Activated CD8-positive, alpha-beta memory T cell treated with anti-CD3 and anti-CD28 coated beads, Interleukin-2, amount 50 U/mL, for 48 hours (primary cell): Measurements from ENCODE around the gene GAS7.

Experiments
- DNase-seq: peaks from one replicate; pipeline ENCODE4 v3.0.0-alpha.2; 2020

Gene GAS7

GRCh38 chr17:10198509-10199249 is at the start of gene GAS7:
Gene GAS7, minus strand, starts transcription at chr17:10198606.
- peak; percentile 64 for DNase-seq

GRCh38 chr17:10247810-10248209 is 49.4 kb upstream of the GAS7 start:
- DNase-seq = no peak

GRCh38 chr17:10243883-10244844 is 45.8 kb upstream of the GAS7 start:
- DNase-seq = no peak

DNA sequence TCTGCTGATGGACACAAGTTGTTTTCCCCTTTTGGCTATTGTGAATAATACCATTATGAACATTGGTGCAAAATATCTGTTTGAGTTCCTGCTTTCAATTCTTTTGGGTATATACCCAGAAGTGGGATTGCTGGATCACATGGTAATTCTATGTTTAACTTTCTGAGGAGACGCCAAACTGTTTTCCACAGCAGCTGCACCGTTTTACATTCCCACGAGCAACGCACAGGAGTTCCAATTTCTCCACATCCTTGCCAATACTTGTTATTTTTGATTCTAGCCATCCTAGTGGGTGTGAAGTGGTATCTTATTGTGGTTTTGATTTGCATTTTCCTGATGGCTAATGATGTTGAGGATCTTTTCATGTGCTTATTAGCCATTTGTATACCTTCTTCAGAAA is 43.4 kb upstream of the GAS7 start:
- no peak for DNase-seq

DNA sequence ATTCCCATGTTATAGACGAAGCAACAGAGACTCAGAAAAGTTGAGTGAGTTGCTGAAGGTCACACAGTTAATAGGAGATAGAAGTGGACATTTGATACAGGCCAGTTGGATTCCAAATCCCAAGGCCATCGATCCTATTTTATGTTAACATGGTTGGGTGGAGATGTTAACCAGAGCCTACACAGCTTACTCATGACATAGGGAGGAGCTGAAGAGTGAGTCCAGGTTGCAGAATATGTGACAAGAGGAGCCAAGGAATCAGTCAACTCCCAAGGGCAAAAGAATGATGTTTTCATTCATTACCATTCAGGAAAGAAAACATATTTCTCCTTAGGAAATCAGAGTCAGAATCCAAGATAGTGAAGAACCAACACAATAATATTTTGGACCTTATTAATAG is 40.3 kb upstream of the GAS7 start:
- DNase-seq = no peak

DNA sequence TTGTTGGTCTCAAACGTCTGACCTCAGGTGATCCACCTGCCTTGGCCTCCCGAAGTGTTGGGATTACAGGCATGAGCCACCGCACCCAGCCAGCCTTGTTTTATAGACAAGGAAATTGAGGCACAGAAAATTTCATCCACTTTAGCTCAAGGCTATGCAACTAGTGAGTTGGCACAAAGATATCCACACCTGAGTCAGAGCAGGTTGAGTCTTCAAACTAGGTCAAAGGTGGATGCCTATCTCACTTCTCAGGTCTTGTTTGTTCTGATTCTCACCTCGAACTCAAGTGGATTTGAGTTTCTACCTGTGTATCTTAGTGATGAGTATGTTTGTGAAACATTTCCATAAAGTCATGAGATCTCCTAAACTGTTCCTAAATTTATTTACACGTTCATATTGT is 35.6 kb upstream of the GAS7 start:
- DNase-seq = no peak

- no peak for DNase-seq
These were observed 34.8 kb upstream of the GAS7 start for GRCh38 chr17:10233161-10233560.

GRCh38 chr17:10229181-10229580 is 30.8 kb upstream of the GAS7 start:
- no peak for DNase-seq

- DNase-seq = peak; percentile 85
These were observed 28.7 kb upstream of the GAS7 start for GRCh38 chr17:10226930-10227695.

DNA sequence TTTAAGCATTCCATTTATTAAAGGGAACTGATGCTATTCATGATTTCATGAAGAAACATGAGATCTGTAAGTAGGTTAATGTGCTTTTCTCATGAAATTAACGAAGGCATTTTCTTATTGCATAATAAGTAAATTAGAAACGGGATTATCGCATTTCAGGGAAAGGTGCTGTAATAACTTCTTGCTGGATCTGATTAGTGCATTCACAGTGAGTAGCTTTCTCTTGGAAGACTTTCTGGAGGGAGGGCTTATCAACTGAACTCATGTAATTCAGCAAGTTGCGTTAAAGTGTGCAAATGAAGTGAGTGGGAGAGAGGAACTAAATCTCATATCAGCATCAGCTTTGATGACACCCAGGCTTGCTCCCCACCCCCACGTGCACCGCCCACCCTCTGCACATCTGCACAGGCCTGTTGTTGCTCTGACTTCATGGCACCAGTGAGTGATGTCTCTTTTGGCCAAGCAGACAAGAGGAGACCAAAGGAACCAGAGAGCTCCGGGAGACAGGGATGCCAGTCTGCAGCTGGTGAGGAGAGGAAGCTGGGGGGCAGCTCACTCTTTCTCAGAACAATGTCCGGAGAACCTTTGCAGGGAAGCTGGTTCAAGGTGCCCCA is 26.3 kb upstream of the GAS7 start:
- no peak for DNase-seq

GRCh38 chr17:10219193-10219592 is 20.8 kb upstream of the GAS7 start:
- no peak for DNase-seq

GRCh38 chr17:10217916-10218315 is 19.5 kb upstream of the GAS7 start:
- no peak for DNase-seq

DNA sequence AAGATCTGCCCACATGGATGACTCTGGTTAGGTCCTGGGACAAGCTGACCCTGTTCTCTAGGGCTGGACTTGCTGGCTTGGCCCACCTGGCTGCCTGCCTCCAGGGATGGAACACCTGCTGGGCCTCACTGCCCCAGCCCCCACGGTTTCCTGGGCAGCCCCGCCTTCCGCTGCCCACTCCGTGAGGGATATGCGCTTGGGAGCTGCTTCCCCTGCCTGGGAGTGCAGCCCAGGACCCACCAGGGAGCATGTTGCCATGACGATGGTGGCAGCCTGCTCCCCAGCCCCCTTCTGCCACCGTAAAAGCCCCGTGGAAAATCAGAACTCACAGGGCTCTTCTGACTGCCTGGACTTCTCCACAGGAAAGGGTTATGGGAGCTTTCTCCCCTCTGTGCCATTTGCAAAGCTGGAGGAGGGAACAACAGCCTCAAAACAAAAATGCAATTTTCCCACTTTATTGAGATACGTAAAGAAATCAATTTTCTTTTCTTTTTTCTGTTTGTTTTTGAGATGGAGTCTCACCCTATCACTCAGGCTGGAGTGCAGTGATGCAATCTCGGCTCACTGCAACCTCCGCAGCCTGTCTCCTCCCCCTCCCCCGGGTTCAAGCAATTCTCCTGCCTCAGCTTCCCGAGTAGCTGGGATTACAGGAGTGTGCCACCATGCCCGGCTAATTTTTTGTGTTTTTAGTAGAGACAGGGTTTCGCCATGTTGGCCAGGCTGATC is 18.0 kb upstream of the GAS7 start:
- DNase-seq = no peak

GRCh38 chr17:10215286-10215685 is 16.9 kb upstream of the GAS7 start:
- DNase-seq = no peak

- DNase-seq = no peak
These were observed 13.3 kb upstream of the GAS7 start for GRCh38 chr17:10211666-10212065.

DNA sequence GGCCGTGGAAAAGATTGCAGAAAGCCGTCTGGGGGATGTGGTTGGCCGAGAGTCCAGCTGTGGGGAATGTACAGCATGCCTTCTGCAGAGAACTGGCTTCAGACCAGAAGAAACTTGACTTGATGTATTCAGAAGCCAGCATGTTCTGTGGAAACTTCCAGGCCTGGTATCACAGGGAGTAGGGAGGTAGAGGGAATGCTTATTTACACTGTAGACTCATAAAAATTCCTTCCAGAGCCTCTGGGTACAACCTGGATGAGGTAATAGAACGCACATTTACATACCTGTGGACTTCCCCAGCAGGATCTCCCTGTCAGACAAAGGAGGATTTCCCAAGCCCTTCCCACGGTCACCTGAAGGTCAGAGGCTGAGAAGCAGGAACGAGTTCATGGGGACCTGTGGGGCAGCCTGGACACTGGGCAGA is 11.8 kb upstream of the GAS7 start:
- no peak for DNase-seq

DNA sequence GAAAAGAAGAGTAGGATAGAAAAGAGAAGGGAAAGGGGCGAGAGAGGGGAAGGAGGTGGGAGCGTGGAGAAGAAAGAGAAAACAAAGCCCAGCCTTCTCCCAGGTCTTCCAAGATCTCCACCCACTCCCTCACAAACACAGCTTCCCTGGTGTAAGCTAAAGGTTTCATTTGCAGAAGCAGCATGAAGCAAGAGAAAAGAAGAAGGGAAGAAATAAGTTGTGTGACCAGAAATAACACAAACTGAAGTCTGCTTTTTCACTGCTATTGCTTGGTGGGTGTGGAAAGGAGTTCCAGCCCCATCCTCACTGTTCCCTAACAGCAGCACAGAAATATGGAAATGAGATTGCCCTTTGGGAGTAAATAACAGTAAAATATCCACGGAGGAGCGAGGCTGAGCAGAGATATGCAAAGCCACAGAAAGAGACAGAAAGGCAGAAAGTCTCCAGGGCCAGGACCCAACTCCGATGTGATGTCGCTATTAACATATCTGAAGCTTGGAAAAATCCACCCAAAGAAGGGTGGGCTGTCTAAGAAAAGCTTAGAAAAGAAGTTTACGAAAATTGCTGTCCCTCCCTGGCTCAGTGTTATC is 10.3 kb upstream of the GAS7 start:
- no peak for DNase-seq

DNA sequence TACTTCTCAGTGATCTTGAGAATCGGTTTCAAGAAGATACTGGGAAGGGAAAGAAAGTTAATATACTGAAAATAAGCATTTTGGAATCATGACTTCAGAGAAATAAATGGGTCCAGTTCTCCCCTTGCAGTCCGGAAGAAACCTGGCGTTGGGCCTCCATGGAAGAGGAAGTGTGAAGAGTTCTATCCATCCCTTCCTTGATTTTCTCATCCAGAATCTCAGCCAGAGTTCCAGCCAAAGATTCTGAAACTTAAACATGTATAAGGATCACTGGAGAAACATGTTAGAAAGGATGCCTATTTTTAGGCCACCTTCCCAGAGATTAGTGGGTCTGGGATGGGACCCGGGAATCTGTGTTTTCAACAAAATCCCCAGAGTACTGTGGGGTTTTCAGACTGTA is 8.7 kb upstream of the GAS7 start:
- no peak for DNase-seq

GRCh38 chr17:10205549-10206185 is 7.3 kb upstream of the GAS7 start:
- no peak for DNase-seq

DNA sequence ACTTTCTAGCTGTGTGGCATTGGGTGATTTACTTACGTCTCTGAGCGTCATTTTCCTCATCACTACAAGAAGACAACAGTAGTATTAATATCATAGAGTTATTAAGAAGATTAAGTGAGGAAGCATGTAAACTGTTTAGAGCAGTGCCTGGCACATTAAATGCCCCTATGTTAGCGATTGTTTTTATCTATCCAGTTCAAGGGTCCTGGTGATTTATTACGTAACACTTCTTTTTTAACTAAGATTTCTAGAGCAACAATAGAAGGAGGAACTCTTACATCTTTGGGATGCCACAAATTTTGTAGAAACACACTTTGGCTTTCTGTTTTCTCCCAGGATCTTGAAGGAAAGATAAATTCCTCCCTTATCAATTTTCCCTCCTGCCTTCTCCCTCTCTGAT is 3.3 kb upstream of the GAS7 start:
- no peak for DNase-seq

GRCh38 chr17:10200645-10201044 is 2.2 kb upstream of the GAS7 start:
- DNase-seq = no peak
